Fibroblast of skin of back (primary cell): ENCODE results near the gene SLC45A3. TPM values are rescaled to one million over a fixed set of nuclear protein-coding genes. Genes with fewer than 3 reads are reported as not detected.
"Not testable (repeated sequence)": the region's sequence is repeated elsewhere in the genome, so short reads cannot be mapped to it uniquely, and the experiment has no call there.

Source experiments
- DNase-seq: peaks from one replicate; pipeline ENCODE4 v3.0.0-alpha.2; 2013
- polyA plus RNA-seq, 2 experiments: library from polyadenylated mRNA; unstranded; fragments of 120-200 nt; gene quantifications; one replicate each; pipeline ENCODE4 v1.2.1, GENCODE V29; 2013; ENCODE audit not compliant: insufficient read length in 2 of 2

The SLC45A3 gene, protein sequence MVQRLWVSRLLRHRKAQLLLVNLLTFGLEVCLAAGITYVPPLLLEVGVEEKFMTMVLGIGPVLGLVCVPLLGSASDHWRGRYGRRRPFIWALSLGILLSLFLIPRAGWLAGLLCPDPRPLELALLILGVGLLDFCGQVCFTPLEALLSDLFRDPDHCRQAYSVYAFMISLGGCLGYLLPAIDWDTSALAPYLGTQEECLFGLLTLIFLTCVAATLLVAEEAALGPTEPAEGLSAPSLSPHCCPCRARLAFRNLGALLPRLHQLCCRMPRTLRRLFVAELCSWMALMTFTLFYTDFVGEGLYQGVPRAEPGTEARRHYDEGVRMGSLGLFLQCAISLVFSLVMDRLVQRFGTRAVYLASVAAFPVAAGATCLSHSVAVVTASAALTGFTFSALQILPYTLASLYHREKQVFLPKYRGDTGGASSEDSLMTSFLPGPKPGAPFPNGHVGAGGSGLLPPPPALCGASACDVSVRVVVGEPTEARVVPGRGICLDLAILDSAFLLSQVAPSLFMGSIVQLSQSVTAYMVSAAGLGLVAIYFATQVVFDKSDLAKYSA
- 2.6 TPM for polyA plus RNA-seq (2013, experiment 1 of 2; ENCODE audit: insufficient read length)
- 0.91 TPM for polyA plus RNA-seq (2013, experiment 2 of 2; ENCODE audit: insufficient read length)

DNA sequence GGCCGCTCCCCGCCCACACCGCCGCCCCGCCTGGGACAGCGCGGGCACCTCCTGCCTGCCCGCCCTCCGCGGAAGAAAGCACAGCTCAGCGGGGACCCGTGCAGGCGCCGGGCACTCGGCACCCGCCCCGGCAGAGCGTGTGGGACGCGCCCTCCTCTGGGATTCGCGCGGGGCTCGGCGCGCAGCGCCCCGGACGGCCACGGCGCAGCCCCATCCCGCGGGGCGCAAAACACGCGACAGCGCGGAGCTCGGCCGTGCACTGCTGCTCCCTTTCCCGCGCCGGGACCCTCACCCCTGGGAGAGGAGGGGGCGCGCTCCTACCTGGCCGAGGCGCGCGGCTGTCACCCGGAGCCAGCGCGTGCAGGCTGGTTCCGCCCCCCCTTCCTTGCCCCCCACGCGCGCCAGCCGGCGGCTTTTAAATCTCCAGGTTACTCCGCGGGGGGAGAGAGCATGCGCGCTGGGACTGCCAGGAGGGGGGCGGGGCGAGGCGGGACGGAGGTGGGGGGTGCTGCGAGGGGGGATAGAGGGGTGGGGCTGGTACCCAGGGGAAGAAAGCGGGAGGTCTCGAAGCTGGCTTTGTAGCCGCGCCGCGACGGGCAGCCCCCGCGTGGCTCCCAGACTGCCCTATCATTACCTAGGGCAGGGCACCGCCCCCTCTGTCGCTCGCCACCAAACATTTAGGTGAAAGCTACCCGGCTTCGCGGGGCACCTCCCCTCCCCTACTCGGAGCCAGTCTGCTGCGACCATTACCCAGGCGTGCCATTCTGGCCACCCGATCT lies at the start of gene SLC45A3:
TSS of gene SLC45A3 (minus strand) at position 437 of the 779 bp plus-strand sequence. CDS start 15,853 bp downstream, outside the sequence.
- no peak for DNase-seq

DNA sequence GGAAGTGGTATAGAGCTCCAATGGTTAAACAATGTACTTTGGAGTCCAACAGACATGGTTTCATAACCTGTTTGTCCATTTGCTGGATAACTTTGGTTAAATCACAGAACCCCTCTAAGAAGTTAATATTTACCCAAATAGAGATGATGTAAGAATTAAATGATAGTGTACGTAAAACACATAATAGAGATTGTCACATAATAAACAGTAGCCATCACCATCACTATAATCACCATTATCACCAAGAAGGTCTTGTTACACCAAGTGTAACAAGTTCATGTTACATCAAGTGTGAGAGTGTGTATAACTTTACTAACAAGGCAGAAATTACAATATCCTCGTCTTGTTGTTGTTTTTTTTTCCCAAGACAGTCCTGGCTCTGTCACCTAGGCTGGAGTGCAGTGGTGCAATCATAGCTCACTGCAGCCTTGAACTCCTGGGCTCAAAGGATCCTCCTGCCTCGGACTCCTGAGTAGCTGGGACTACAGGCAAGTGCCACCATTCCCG lies 46.4 kb upstream of the SLC45A3 start:
- DNase-seq: no peak

DNA sequence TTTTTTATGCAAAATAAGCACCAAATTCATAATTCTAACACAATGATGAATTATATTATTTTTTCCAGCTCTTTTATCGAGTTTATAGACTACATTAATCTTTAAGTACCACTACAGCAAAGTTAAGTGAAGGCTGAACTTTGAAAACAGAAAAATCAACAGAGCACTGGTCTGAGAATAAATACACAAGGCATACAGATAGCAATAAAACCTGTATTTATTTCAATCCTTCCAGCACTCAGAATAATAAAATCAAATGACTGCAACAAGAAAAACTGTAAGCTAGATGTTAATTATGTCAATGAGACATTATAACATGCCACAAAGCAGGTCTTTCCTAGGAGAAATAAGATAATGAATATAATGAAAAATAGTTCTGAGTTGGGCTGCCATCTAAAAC lies 45.2 kb upstream of the SLC45A3 start:
- DNase-seq: no peak

DNA sequence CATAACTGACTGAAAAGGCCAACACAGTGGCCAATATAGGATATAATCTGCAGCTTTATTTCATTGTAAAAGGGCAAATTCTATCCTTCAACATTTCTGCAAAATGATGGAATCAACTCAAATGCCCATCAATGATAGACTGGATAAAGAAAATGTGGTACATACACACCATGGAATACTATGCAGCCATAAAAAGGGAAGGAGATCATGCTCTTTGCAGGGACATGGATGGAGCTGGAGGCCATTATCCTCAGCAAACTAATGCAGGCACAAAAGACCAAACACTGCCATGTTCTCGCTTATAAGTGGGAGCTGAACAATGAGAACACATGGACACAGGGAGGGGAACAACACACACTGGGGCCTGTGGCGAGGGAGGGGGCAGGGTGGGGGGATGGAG lies 40.4 kb upstream of the SLC45A3 start:
- not testable (repeated sequence) for DNase-seq

DNA sequence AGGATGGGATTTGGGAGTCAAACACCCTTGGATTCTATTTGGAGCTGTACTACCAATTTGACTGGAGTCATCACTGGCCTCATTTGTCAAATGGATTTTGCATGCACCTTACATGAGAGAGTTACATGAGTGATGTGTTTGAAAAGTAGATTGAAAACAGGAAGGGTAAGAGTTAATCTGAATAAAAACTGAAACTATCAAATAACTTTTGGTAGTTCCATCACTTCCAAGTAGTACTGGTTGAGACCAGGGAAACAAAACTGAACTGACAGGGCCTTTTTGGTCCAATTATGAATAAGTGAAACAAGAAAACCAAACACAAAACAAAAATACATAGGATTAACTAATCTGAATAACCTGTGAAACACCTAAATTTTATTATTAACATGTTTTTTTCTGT lies 39.5 kb upstream of the SLC45A3 start:
- DNase-seq: no peak

DNA sequence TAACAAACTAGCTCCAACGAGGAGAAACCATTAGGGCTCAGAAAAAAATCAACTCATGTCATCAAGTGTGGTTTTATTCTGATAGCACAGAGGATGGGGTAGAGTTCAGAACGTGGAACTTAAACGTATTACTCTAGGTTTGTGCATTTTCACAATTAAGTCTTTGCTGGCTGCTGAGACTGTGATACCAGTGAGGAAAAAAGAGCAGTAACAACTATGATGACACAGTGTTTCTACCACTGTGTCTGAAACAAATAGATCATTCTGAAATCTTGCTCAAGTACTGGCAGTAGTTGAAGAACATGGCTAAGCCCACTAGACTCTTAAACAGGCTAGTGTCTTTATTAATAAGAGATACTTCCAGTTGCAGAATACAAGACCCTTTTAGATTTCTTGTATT lies 38.7 kb upstream of the SLC45A3 start:
- DNase-seq: no peak

DNA sequence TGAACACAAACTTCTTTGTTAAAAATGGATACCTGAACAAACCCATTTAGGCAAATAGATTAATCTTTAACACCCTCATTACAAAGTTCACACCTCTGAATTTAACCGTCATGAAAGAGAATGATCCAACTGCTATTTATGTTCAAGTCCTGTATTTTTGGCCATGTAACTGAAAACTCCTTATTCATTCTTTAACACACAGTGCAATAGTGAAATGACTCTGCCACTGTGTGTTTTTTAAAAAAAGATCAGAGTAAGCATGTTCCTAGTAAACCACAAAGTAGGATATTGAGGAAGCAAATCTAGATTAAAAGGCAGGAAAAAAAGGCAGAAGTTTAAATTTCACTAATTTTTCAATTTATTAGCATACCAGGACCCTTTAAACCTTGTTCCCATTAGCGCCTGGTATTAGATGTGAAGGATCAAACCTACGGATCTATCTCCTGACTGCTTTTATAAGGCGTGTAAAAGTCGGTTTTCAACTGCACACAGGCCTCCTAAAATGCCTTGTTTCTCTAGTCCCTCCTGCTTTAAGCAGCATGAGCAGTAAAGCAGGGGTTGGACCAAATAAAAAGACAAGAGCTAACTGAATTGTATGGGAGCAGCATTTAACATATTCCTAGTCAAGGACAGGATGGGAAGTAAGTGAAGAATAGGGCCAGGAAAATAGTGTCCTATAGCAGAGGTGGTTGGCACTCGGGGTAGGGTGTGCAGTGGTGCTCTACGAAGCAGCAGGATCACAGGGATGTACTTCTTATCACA lies 36.2 kb upstream of the SLC45A3 start:
- DNase-seq: no peak

DNA sequence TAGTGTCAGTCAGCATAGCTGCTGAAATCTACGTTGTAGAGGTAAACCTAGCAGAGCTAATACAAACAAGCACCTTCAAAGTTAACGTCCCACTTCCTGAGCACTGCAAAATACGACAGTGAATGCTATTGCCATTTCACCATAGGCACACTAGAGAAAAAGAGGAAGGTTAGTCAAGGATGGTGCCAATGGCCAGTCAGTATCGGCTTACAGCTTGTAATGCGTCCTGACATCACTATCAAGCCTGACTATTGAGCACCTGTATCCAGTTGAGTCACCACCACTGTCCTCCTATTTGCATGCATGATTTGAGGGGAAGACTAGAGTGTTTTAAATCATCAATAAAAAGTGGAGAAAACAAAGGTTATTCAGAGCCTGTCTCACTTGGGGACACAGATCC lies 35.3 kb upstream of the SLC45A3 start:
- no peak for DNase-seq

DNA sequence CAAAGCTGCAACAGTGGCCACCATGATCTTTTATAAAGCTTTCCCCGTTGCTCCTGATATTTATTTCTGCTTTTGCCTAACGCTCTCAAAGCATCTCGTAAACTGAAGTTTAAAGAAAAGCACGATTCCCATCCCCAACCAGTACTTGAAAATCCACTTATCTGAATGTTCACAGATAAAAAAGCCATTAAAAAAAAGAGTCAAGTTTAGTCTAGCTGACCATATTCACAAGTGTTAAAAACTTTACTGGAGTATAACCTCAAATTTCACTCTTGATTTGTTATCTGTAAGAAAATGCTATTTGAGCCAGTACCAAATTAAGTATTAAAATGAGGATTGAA lies 34.6 kb upstream of the SLC45A3 start:
- DNase-seq: no peak

DNA sequence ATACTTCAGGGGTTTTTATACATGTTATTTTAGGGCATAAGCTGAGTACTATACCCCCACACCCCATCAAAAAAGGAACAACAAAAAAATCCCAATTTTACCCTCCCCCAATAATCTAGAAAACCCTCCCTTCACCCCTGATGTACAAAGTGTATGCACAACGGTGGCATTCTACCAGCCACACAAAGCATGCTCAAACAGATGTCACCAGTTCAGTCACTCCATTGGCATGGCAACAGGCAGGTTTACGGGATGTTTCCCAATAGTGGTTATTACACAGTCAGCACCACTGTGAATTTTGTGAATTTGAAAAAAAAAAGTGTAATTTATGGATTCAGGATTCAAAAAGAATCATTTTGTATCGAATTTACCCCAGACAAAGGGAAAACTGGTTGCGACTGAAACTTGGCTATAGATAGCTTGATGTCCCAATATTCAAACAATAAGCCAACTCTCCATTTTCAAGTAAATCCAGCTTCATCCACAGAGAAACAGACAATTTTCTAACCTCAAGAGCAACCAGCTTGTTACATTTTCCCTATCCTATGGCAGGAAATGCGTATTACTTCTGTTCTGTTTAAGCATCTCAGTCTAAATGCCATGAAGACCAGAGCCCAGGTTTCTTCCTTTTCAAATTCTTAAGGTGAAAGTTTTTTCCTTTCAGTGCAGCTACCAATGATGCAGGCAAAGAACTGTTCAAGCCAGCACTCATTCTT lies 34.0 kb upstream of the SLC45A3 start:
- DNase-seq: no peak

DNA sequence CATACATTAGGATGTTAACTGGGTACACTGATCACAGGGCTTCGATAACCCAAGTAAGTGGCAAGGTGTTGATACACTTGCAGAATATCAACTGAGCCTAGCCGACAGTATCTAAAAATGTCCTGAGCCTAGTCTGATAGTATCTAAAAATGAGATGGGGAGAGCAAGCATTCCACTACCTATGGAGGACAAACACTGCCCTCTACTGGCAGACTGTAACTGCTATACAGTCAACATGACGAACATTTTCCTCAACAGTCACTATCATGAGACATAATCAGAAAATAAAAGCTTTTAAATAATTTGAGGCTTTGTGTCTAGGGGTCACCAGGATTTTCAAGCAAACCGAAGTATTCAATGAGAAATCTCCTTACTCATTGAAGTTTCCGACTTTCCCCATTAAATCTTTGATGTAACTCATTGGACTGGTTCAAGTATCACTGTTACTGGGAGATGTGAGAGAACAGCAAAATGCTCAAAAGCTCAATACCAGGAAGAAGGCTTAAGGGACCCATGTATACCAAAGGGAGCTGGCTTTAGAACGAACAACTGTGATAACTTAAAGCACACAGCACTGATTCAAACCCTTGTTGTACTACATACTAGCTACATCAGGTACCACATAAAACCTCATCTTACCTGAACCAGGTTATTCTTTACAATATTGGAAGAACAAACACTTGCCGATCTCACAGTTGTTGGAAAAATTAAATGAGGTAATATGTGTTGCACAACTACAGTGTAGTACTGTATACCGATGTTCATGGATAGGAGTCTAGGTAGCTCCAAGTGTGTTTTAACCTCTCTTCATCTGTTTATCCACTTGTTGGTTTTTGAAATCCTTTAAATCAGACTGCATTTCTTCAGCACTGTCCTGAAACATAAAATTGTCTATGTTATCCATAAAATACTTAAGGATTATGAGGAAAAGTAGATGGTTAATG lies 31.1 kb upstream of the SLC45A3 start:
- peak; percentile 73 for DNase-seq

DNA sequence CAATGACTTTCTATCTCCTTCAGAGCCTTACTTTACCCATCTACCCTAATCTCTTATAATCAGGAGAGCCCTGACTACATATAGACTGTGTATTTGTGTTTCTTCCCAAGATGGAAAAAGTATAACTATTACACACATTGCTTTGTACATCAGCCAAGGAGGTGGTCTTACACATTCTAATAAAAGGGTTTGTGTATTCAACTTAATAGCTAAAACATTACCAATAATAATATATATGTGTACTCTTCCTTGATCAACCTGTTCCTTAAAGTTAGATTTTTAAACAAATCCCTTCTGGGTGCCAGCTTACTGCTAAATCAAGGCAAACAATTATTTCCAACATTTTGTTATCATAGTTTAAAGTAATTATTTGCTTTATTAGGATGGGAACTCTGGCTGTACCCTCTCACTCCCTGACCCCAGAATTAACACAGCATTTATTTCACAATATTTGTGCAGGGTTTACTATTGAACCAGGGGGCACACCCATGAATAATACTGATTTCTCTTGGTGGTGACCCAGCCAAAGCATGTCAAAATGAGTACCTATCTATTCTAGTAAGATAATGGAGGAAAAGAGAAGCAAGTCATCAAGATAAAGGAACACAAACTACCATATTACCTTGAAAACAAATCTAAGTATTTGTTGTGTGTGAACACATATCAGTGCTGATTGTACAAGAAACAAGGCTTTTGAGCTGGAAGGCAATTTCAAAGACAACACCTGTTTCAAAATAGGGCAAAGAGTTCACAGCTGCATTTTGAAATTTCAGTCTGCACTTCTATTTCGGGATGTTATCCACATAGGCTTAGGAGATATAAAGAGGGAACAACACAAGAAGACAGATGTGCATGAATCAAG lies 30.1 kb upstream of the SLC45A3 start:
- no peak for DNase-seq

DNA sequence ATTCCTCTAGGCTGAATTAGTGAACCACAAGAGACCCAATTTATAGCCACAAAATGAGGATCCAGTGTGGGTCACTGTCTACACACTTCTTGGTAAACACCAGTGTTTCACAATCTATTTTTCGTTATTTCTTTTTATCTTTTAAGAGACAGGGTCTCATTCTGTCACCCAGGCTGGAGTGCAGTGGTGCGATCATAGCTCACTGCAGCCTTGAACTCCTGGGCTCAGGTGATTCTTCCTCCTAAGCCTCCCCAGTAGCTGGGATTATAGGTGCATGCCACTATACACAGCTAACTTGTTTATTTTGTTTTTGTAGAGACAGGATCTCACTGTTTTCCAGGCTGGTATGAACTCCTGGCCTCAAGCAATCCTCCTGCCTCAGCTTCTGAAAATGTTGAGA lies 29.3 kb upstream of the SLC45A3 start:
- no peak for DNase-seq

DNA sequence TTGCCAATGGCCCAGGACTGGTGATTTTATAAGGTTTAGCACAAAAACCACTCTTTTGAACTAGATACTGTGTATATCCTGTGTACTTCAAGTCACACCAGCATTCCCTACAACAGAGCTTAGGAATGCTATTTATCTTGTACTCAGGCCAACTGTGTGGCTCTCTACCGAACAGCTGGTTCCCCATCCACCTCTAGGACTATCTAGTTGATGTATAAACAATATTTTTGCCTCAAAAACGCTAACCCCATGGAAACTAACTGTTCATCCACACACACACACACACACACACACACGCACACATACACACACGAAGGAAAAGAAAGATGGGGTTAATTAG lies 28.7 kb upstream of the SLC45A3 start:
- peak; percentile 69 for DNase-seq

DNA sequence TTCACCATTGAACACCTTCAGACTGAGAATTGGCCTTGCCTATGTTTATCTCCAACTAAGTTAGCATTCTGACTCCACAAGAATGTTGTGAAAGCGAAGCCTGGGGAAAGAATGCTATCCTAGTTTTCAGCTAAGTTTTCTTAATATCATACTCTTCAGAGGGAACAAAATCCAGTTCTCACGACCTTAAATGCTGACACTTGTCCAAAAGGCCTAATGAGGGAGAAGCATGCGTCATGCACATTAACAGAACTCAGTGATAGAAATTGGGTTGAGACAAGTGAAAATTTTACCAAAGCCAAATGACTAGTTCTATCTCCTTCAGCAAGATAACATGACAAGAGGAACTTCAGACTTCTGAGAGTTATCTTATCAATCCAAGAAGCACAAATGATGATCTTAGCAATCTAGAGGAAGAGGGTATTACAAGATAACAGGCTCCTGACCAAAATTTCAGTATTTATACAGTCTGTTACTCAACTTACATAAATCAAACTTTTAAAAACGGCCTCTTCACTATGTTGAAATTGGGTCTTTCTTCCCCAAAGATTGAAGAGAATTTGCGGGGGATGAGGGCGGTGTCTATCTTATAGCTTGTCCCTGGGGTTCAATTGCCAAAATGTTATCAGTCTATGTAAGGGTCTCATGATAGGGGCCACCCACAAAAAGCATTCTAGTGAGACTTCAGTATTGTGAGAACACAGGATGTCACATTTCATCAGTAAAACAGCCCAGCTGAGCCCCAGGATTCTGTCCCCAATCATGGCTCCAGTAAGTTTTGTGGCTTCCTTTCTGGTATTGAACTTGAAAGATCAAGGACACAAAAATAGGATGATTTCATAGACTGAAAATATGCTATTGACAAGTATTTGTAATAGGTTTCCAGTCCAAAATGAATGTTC lies 26.5 kb upstream of the SLC45A3 start:
- no peak for DNase-seq

DNA sequence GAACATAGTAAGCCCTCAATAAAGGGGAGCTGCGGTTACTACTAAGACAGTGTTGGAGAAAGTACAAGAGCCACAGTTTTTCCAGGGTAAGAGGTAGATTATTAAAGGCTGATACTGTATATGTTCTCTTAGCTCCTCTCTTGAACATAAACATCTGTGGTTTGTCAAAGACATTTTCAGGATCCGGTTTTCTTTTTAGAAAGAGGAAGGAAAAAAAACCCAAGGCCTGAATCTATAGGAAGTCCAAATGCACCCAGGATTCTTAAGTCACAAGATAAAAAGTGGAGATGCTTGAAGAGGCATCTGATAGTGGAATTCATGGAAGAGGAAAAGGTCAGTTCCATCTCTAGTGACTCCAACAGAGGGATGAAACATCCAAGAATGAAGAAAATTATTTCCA lies 24.6 kb upstream of the SLC45A3 start:
- no peak for DNase-seq

DNA sequence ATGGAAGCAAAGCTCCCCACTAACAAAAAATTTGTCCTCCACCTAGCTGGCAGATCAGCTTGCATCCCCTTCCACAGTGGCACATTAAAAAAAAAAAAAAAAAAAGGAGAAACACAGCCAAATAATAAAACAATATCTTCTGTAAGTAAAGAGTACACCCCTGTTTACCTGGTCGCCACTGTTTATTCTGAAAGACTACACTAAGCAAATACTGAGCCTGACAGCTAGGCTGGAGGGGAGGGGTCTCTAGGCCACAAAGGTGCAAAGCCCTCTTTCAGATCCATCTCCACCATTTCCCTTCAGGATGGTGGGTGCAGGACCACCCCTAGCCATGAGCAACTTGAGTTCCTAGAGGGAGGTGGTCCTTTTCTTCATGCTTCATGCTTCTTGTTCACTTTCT lies 22.8 kb upstream of the SLC45A3 start:
- no peak for DNase-seq

DNA sequence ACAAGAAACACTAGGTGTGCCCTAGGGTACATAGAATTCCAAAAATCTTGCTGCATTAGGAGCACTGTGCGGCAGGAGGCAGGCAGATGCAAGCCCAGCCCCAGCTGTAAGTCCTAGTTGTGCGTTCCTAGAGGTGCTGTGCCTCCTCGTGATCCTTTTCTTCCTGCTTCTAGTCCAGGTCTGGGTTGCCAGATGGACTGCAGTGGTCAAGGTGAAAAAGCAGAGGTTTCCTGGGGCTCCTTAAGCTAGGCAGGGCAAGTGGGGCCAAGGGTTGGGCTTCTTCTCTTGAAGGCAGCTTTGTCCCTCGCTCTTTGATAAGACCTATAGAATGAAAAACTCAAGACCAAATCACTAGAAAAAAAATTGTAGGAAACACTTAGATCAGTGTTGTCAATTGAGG lies 21.6 kb upstream of the SLC45A3 start:
- DNase-seq: no peak

DNA sequence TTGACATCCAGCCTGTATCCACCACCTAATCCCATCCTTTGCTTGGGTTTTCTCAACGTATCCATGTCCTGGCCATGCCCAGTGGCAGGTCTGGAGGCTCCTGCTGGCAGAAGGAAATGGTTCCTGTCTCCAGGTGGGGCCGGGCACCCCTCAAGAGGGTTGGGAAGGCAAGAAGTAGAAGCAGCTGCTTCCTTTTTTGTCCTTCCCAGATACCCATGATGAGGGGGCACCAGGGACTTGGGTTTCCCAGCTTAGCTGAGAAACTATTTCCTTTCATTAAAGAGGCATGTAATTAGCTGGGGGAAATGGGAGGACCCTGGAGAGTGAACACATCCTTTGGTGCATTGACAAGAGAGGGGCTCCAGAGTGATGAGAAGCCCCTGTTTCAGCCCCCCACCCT lies 21.1 kb upstream of the SLC45A3 start:
- DNase-seq: no peak
